ENCODE data around the gene TOR1AIP2.

DNA sequence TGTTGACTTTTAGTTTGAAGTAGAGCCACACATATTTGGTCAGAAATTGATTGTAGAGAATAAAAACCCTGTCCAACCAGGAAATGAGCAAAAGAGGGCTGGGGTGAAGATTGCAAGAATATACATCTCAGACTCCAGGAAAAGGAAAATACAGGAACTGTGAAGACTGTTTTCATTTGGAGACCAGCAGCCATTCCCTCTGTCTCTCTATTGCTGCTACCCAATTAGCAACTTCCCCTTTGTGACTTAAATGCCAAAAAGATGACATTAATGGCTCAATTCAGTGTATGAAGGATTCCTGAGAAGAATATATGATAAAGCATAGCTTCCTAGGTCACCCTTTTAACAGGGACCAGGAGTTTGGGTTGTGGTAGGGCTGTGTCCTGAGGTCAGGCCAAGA lies 45.4 kb upstream of the TOR1AIP2 start:
- TF ChIP-seq CTCF (IDR thresholded peaks at IDR 0.05) (no peak), POLR2A (IDR thresholded peaks at IDR 0.05) (no peak)

All from thyroid gland (tissue), 4 donors.